ENCODE data around the gene LHX8. TPM values are rescaled to one million over a fixed set of nuclear protein-coding genes. Genes with fewer than 3 reads are reported as not detected.

Gene LHX8
- total RNA-seq, 1 donor from 2014 or later: 0.52 TPM

DNA sequence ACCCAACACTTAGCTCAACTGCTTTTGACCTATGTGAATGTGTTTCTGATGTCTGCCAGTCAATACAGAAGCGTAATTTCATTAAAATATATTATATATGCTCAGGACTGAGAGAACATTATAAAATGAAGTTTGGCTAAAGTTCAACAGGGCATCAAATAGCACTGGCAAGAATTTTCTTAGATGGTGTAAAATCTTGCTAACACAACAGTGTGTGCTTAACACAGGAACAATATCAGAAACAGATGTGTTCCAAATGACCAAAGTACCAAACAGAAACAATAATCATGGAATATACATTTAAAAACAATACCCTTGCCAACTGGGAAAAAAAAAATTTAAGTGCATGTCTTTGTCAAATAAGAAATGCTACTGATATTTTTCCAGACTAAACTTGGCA is 10.4 kb upstream of the LHX8 start:
- Histone ChIP-seq H3K4me2 (ENCODE audit: low read length) (no peak overlapping the region), H3K27me3 (ENCODE audit: insufficient read depth, low read length) (peaks cover 46% of the 10 kb centered on the region), H3K36me3 (ENCODE audit: insufficient read depth, low read length) (no peaks in the 10 kb centered on the region), H2AFZ (ENCODE audit: low read depth, low read length) (no peak overlapping the region), H3K4me1 (ENCODE audit: insufficient read depth, low read length) (no peaks in the 10 kb centered on the region), H3K79me2 (ENCODE audit: insufficient read depth, low read length) (no peaks in the 10 kb centered on the region), H3K4me3 (ENCODE audit: insufficient read depth, low read depth, low read length) (no peak overlapping the region), H3K9me3 (ENCODE audit: insufficient read depth, low read depth, low read length) (peaks cover 6% of the 10 kb centered on the region), H3K27ac (ENCODE audit: low read depth, low read length) (no peak overlapping the region), H3K9ac (ENCODE audit: low read length) (no peak overlapping the region), H4K20me1 (ENCODE audit: insufficient read depth, low read length) (no peaks in the 10 kb centered on the region)
- DNase-seq (ENCODE audit: low read depth): no peak
- no peaks in the 10 kb centered on the region for H3K36me3 Mint-ChIP-seq (ENCODE audit: low read depth, unreplicated experiment)
- peaks cover 7% of the 10 kb centered on the region for H3K9me3 Mint-ChIP-seq (ENCODE audit: unreplicated experiment)
- no peak for FAIRE-seq
- H3K27ac Mint-ChIP-seq (ENCODE audit: unreplicated experiment): no peak overlapping the region
- H3K4me1 Mint-ChIP-seq (ENCODE audit: low read depth, unreplicated experiment): no peaks in the 10 kb centered on the region
- H3K4me3 Mint-ChIP-seq (ENCODE audit: unreplicated experiment): no peak overlapping the region
- peaks cover 22% of the 10 kb centered on the region for H3K27me3 Mint-ChIP-seq (ENCODE audit: low read depth, unreplicated experiment)
- no peak for TF ChIP-seq EZH2 (IDR thresholded peaks at IDR 0.05; ENCODE audit: insufficient read depth, low read length)
- no peak for TF ChIP-seq CTCF (IDR thresholded peaks at IDR 0.05; ENCODE audit: insufficient read depth, low read depth, low read length)

GRCh38 chr1:75124510-75124909 is 9.7 kb upstream of the LHX8 start:
- no peak for DNase-seq (ENCODE audit: low read depth)
- Mint-ChIP-seq H3K36me3 (ENCODE audit: low read depth, unreplicated experiment) (no peaks in the 10 kb centered on the region), H3K4me1 (ENCODE audit: low read depth, unreplicated experiment) (no peaks in the 10 kb centered on the region), H3K9me3 (ENCODE audit: unreplicated experiment) (peaks cover 7% of the 10 kb centered on the region), H3K4me3 (ENCODE audit: unreplicated experiment) (no peak overlapping the region), H3K27me3 (ENCODE audit: low read depth, unreplicated experiment) (peaks cover 30% of the 10 kb centered on the region), H3K27ac (ENCODE audit: unreplicated experiment) (no peak overlapping the region)
- no peak for FAIRE-seq
- peaks cover 6% of the 10 kb centered on the region for H3K9me3 ChIP-seq (ENCODE audit: insufficient read depth, low read depth, low read length)
- TF ChIP-seq EZH2 (IDR thresholded peaks at IDR 0.05; ENCODE audit: insufficient read depth, low read length) (no peak), CTCF (IDR thresholded peaks at IDR 0.05; ENCODE audit: insufficient read depth, low read depth, low read length) (no peak)
- H3K79me2 ChIP-seq (ENCODE audit: insufficient read depth, low read length): no peaks in the 10 kb centered on the region
- H4K20me1 ChIP-seq (ENCODE audit: insufficient read depth, low read length): no peaks in the 10 kb centered on the region
- no peak overlapping the region for H3K4me2 ChIP-seq (ENCODE audit: low read length)
- H3K27me3 ChIP-seq (ENCODE audit: insufficient read depth, low read length): peaks cover 54% of the 10 kb centered on the region
- H3K9ac ChIP-seq (ENCODE audit: low read length): no peak overlapping the region
- no peak overlapping the region for H3K4me3 ChIP-seq (ENCODE audit: insufficient read depth, low read depth, low read length)
- H3K27ac ChIP-seq (ENCODE audit: low read depth, low read length): no peak overlapping the region
- no peaks in the 10 kb centered on the region for H3K36me3 ChIP-seq (ENCODE audit: insufficient read depth, low read length)
- H3K4me1 ChIP-seq (ENCODE audit: insufficient read depth, low read length): no peaks in the 10 kb centered on the region
- no peak overlapping the region for H2AFZ ChIP-seq (ENCODE audit: low read depth, low read length)

DNA sequence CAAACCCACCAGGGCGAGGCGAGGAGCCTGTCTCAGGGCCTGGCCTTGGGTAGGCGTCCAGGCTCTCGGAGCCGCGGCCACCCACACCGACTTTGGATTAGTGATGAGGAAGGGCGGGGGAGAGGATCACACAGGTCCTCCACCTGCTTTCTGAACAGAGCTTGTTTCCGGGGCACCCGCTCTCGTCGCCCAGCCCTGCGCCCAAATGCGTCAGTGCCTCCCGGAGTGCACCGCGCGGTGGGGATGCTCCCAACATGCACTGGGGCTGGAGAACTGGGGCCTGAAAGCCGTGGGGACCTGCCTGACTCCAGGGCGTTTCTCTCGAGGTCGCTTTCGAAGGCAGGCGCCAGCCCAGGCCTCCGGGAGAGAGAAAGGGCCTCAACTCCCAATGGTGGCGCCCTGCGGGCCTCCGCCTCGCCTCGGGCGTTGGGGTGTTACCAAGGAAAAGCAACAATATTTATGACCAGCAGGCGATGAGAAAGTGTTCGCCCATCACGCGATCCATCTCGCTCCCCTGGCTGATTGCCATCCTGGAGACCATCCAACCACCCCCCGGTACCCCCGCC is 8.9 kb upstream of the LHX8 start:
- DNase-seq (ENCODE audit: low read depth) (no peak), FAIRE-seq (no peak)
- peak; percentile 29 for TF ChIP-seq EZH2 (IDR thresholded peaks at IDR 0.05; ENCODE audit: insufficient read depth, low read length)
- no peak for TF ChIP-seq CTCF (IDR thresholded peaks at IDR 0.05; ENCODE audit: insufficient read depth, low read depth, low read length)
- Mint-ChIP-seq H3K9me3 (ENCODE audit: unreplicated experiment) (peaks cover 7% of the 10 kb centered on the region), H3K27me3 (ENCODE audit: low read depth, unreplicated experiment) (peaks cover 37% of the 10 kb centered on the region), H3K27ac (ENCODE audit: unreplicated experiment) (no peak overlapping the region), H3K4me1 (ENCODE audit: low read depth, unreplicated experiment) (no peaks in the 10 kb centered on the region), H3K4me3 (ENCODE audit: unreplicated experiment) (no peak overlapping the region), H3K36me3 (ENCODE audit: low read depth, unreplicated experiment) (no peaks in the 10 kb centered on the region)
- Histone ChIP-seq H3K27ac (ENCODE audit: low read depth, low read length) (no peak overlapping the region), H3K4me2 (ENCODE audit: low read length) (no peak overlapping the region), H4K20me1 (ENCODE audit: insufficient read depth, low read length) (no peaks in the 10 kb centered on the region), H3K4me3 (ENCODE audit: insufficient read depth, low read depth, low read length) (no peak overlapping the region), H3K79me2 (ENCODE audit: insufficient read depth, low read length) (no peaks in the 10 kb centered on the region), H3K27me3 (ENCODE audit: insufficient read depth, low read length) (peaks cover 61% of the 10 kb centered on the region), H3K4me1 (ENCODE audit: insufficient read depth, low read length) (no peaks in the 10 kb centered on the region), H2AFZ (ENCODE audit: low read depth, low read length) (no peak overlapping the region), H3K9me3 (ENCODE audit: insufficient read depth, low read depth, low read length) (peaks cover 6% of the 10 kb centered on the region), H3K36me3 (ENCODE audit: insufficient read depth, low read length) (no peaks in the 10 kb centered on the region), H3K9ac (ENCODE audit: low read length) (no peak overlapping the region)
